NCI-H2107 treated with DMSO at 0.1 percent for 48 hours (cell line): ENCODE data around the gene CLRN3.

Experiments
- DNase-seq: peaks from one replicate; lab custom pipeline; 2025; ENCODE audit not compliant: unreplicated experiment; lab: John Stamatoyannopoulos, UW

CLRN3 gene

DNA sequence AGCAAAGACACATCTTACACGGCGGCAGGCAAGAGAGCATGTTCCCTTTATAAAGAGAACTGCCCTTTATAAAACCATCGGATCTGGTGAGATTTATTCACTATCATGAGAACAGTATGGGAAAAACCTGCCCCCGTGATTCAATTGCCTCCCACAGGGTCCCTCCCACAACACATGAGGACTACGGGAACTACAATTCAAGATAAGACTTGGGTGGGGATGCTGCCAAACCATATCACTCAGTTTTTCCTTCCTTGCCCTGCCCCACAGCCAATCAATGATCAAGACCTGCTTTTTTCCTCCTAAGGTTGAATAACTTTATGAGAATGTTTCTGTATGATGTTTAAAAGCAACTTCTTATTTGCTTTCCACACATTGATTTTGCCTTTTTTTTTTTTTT lies 11.0 kb upstream of the CLRN3 start:
- DNase-seq, result no peak

DNA sequence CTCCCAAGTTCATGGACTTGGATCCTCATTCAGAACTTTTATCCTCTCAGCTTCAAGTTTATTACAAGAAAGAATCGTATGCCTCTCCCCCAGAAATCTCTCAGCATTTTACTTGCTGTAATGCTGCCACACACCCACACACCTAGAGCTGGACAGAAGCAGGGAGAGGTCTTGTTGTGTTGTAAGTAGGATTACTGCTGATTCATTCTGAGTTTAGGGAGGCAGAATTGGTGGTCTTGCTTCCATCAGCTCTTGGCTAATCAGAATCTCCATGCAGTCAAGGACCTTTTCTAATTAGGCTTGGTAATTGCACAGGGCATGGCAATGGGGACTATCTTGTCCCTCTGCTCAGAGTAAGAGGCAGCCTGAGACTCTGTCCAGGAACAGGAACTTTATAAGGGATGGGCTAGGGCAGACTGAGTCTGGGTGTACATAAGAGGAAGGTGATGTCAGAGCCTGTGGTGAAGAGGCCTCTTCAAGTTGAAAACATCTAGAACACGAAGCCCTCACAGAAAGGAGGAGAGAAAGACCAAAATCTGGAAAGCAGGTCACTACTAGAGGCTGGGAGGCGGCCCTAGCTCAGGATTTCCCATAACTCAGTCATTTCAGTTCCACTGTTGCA lies 7.1 kb upstream of the CLRN3 start:
- no peak for DNase-seq

DNA sequence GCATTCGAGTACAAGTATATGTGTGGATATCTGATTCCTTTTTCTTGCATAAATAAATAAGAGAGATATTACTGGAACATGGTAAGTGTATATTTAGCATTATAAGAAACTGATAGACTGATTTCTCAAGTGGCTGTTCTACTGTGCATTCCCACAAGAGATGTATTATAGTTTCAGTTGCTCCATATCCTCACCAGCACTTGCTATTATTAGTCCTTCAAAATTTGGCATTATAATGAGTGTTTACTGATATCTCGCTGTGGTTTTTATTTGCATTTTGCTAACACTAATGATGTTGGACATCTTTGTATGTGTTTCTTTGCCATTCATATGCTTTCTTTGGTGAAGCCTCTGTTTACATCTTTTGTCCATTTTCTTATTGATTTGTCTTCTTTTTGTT lies 4.4 kb upstream of the CLRN3 start:
- DNase-seq, result no peak

DNA sequence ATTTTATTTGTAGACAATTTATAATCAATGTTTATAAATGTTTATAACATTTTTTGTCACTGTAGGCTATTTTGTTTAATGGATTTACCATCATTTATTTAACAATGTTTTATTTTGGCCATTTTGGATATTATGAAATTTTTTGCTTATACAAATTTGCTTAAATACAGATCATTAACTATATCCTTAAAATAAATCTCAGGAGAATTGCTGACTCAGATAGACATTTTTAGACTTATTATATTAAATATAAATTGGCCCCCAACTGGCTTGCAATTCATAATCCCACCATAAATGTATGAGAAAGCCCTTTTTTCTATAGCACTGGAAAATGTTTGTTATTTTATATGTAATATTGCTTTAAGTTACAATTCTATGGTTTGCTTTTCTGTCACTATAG lies 3.8 kb upstream of the CLRN3 start:
- no peak for DNase-seq

DNA sequence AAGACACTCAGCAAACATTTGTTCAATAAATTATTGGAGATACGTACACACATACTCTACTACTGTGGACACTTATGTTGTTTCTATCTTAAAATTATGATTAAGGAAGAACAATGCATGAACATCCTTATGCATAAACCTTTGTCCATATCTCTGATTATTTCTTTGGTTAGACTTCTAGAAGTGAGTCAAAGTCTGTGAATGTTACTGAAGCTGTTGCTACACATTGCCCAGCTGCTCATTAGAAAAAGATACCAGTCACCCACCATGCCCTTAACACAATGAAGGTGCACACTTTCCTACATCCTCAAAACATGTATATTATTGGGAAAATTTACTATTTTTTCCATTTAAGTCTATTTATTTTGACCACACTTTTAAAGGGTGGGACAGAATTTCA lies 1.4 kb upstream of the CLRN3 start:
- no peak for DNase-seq

DNA sequence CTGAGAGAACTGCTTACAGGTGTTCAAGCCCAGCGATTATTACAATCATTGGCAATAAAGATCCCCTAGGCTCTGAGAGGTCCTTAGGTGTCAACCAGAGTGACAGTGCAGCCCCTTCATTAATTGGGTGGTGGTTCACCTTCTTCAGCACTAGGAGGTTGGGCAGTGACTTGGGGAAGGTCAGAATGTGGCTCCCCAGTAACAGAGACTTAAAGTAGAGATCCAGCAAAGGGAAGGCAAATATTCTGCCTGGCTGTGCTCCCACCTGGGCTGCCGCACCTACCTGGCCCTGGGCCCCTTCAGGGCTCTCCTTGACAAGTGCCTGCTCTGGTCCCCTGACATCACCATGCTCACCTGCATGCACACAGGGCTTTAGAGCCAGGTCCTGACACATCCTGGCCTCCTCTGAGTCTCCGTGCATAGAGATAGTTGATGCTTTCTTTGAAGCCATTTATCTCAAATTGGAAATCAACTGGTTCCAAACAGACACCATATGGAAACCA lies 1.9 kb downstream of the CLRN3 start:
- no peak for DNase-seq

DNA sequence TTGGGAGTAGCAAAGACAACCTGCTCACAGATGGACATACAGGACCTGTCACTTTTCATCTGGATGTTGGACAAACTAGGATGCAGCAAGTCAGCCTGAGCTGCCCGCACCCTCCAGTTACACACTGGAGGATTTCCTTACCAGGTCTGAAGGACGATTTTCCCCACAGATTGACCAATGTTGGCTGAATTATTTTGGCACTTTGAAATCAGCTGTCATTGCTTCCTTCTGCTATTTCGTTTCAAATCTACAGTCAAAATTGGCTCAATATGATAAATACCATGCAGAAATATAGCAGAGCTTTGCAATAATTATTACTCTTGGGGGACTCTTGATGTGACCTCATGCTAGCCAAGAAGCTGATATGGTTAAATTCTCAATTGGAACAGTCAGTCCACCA lies 2.5 kb downstream of the CLRN3 start:
- DNase-seq, result no peak

DNA sequence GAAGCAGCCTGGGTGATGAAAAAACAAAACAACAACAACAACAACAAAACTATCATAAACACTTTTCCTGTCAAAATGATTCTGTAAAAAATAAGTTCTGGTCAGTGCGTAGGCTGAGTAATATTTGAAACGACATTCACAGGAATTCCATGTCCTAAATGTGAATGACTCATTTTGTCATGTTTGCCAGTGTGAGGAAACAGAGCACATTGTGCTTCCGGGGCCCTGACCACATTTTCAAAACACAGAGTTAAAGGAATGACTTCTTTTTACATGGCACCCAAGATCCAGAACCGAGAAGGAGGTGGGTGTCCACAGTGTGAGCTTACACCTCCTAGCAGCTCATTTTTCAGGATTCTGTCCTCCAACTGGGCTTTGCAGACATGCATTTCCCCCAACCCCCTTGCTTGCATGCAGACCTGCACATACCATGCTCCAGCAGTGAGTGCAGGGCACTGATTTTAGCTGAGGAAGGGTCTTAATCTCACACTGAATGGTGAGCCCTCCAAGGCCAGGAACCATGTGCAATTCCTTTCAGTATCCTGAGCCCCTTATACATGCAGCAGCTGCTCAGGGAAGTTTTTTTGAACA lies 3.0 kb downstream of the CLRN3 start:
- DNase-seq, result no peak

DNA sequence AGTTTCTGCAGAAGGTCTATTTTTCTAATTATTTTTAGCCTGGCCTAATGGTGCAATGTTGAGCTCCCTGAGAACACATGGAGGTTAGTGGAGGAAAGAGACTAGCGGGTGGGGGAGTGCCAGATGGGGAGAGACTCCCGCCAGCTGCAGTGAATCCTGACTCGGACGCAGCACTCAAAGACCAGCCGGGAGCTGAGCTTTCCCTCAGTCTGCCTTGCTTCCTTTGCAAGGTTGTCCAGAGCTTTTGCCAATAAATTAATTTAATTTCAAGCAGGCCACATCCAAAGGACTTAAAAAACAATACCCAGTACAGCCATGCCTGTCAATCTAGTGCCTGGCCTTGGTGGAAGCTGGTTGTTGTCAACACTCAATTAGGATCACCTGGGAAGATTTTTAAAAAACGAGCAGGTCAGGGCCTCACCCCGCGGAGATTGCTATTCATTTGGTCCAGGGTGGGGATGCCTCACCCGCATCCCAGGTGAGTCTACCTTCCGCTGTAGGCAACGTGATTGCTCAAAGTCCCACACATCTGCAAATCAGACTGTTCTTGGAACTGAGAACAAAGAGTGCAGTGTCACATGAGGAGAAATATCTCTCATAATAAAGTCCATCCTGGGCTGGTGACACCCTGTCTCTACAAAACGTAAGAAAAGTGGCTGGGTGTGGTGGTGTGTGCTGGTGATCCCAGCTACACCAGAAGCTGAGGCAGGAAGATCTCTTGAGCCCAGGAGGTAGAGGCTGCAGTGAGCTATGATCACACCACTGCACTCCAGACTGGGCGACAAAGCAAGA lies 4.0 kb downstream of the CLRN3 start:
- DNase-seq, result no peak

DNA sequence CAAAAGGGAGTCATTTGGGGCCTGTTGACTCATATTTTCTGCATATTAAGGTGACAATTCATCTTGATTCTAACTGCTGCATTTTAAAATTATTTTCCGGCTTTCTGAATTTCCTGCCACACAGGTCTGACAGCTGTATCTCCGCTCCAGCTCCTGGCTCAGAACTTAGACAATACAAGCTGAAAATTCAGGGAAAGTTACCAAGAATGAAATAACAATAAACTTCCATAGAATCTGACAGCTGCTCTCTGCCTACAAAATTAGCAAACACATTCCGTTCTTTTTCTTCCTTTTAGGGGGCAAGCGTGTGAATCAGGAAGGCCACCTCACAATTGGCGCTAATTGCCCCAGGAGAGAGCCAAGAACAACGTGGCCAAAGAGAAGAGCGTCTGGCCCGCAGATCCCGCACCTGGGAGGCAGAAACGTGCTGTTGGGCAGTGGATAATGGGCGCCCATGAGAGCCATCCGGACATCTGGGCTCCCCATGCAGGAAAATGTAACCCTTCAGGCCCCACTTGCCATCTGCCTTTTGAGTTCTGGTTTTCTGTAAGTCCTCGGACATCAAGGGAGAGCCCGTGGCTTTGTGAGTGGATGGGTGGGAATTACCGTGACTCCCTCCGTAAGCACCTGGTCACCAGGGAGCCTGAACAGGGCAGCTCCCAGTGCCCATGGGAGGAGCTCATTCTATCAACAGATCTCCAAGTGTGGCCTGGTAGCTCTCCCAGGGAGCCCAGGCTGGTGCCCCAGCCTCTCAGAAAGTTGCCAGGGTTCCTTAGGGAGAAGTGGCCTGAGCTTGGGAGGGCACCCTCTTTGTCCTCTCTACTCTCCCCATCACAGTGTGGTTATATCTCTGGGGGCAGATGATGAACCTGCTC lies 5.0 kb downstream of the CLRN3 start:
- no peak for DNase-seq

DNA sequence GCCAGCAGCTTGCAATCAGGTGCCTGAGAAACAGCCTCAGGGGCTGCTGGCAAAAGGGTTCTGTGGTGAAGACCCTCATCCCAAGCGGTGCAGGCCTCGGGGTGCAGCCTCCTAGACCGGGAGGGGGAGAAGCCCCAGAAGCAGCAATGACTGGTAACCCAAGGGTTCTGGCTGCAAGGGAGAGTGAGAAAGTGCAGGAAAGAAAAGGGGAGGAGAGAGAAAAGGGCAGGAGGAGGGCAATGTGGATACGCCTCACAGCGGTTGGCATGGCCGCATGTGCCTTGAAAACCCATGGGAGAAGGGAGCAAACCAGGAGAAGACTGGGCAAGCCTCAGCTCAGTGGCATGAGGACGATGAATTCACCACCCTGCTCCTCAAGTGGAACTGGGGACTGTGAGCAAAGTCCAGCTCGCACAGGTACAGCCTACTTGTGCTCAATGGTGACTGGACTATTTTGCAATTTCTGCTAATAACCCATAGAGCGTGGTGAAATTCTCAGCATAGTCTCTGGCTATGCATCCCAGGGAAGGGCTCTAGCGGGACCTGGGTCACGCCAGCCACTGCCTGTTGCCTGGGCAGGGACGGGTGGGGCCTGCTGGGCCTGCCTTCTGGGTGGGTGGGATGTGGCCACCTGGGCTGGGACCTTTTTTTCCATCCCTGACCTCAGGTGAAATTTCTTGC lies 6.2 kb downstream of the CLRN3 start:
- DNase-seq, result no peak

DNA sequence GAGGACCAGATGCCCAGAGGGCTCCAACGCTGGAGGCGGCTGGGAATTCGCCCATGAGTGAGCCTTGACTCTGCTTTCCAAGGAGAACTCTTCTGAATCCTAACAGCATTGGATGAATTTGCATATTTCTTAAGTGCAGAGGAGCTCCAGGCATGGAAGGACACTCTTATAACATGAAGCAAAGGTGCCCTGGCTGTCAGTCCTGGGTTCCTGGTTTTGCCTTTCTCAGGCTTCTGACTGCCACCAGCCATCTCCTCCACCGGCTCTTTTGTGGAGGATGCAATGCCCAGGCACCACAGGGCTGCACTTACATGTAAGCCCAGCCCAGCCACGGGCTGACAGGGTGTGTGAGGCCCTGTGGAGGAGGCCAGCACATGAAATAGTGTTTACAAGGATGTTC lies 8.2 kb downstream of the CLRN3 start:
- DNase-seq, result no peak

DNA sequence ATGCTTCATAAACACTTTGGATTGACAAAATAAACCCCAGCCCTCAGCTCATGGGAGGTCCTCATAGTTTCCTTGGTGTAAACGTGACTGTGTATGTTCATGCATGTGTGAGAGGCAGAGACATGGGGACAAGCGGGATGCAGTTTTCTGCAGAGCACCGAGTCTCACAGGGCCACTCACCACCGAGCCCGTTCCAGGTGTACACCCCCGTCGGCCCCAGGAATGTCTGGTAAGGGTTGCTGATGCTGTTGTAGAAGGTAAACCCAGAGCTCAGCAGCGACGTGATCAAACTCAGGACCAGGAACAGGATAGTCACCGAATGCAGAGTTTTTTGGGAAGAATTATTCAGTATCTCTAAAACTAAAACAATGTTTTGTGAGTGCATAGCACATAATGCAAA lies 9.2 kb downstream of the CLRN3 start:
- DNase-seq, result no peak

DNA sequence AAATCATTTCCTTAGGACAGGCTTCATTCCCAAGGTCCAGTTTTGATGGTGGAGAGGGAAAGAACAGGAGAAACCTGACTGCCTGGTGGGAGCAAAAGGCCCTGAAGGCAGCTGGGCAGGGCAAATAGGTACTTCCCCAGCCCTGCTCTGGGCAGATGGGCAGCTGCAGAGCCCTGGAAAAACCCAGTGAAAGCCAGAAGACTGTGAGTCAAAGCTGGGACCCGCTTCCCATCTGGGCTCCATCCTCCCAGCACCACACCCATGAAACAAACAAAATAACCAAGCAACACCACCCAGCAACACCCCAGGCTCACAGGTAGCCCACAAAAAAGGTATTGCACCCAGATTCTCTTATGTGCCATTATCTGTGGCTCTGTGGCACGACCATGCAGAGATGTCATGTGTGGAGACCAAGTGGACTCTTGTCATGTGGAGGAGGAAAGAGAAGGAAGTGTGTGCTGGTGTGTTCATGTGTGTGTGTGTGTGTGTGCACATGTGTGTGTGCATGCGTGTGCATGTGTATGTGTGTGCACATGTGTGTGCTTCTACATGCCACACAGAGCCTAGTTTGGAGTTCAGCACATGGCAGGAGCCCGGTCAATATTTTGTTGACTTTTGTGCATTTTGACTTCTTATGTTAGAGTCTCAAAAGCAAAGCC lies 9.8 kb downstream of the CLRN3 start:
- DNase-seq, result no peak

DNA sequence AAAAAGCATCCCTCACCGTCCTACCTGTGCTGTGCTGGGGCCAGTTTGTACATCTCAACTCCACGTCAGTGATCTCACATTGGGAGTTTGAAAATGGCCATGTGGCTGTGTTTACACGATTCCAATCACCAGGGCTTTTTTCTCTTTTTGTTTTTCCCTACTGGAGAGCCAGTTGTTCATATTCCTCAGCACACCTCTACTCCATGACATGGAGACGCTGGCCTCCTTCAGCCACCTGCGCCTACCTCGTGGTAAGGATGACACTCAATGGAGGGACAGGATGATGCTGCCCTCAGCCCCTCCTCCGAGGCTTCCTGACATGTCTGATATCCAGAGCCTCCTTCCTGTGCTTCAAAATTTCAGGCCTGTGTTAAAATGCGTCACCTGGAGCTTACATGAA lies 10.3 kb downstream of the CLRN3 start:
- no peak for DNase-seq

DNA sequence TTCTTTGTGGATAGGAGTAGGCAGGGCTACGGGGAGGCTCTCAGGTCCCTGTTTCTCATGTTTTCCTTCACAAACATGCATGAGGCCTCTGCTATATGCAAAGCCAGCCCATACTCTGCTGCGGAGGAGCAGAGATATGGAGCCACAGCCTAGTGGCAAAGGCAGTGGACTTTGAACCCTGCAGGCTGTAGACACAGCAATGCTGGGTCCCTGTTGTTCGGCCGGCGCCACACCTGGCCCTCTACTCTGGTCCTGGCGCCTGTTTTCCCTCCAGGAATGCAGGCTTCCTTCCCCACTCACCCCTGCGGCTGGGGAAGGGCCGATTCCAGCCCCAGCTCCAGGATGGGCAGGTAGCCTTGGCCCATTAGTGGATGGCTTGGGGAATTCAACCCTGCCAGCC lies 11.5 kb downstream of the CLRN3 start:
- DNase-seq, result no peak

DNA sequence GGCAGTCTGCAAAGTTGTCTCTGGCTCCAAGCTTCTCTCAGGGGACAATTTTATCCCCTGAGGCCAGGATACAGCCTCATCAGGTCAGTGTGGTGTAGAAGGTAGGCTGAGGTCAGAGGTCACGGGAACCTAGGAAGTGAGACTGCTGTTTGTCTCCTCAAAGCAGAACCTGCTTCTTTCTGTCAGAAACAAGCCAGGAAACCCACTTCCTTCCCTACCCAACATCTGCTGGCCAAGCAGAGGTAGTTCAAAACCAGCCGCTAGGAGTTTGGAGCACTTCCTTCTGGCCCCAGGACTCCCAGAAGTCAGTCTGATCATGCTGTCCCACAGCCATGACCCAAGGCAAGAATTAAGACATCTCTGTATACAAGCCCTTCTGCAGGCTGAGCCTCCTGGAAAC lies 12.2 kb downstream of the CLRN3 start:
- DNase-seq, result no peak

DNA sequence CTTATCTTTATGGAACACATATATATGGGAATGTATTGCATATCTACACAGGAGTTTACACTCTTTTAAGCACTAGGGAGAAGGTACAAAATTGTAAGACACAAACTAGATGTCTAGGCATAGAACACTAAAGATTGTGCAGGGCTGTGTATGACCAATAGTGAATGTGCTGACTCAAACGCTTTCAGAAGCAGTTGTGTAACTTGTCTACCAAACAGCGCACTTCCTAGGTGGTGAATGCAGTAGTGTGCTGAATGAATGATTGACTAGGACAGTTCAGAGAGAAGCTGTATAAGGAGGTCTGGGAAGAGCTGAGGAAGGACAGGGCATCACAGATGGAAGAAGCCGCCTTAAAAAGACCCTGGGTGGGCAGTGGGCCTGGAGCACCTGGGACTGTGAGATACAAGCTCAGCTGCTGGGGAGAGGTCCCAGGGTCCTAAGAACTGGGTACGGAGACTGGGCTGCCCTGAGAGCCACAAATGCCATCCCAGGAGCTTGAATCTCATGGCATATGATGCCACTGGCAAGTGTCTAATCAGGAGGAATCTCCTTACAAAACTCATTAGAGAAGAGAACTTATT lies 14.2 kb downstream of the CLRN3 start:
- DNase-seq, result no peak

DNA sequence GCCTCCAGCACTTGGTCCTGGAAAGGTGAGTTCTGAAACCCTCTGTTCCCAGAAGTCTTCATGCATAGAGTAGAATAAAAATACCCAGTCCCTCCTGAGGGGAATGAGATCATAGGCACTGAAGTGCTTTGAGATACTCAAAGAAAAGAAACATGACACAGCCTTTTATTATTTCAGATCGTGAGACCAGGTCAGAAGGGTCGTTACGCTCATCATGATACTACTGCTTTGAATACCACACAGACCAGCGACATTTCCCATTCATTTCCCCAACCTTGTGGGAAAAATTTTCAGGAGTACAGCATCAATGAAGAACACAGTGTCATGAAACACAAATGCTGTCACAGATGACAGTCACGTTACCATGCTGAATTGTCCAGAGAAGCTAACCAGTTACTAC lies 15.0 kb downstream of the CLRN3 start:
- DNase-seq, result no peak

DNA sequence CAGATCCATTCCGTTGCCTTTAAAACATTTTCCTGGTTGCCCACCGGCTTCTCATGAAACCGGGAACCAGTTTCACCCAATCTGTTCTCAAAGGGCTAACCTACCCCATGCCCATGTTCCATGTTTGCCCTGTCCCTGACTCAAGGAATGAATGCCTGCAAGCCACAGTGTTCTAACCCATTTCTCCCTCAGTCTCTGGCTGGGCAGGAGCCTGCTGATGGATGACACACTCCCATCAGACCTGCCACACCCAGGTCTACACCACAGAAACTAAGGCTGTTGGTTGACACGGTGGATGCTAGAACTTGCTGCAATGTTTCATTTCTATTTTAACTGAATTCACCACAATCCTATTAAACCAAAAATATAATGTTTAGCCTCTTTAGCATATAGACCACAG lies 15.6 kb downstream of the CLRN3 start:
- no peak for DNase-seq
